NOMO-1 treated with DMSO at 0.1 percent for 48 hours (cell line): ENCODE results near the gene ACBD6.

Experiments used
- DNase-seq: peaks from one replicate; lab custom pipeline; 2025; ENCODE audit not compliant: unreplicated experiment; lab: John Stamatoyannopoulos, UW

Gene ACBD6

GRCh38 chr1:180311011-180311730 is 191.2 kb downstream of the ACBD6 start:
- no peak for DNase-seq

GRCh38 chr1:180310095-180310494 is 192.3 kb downstream of the ACBD6 start:
- DNase-seq: no peak

GRCh38 chr1:180309338-180309737 is 193.0 kb downstream of the ACBD6 start:
- no peak for DNase-seq

GRCh38 chr1:180301135-180301742 is 201.1 kb downstream of the ACBD6 start:
- DNase-seq: no peak

GRCh38 chr1:180299479-180300221 is 202.7 kb downstream of the ACBD6 start:
- no peak for DNase-seq

GRCh38 chr1:180295999-180296398 is 206.4 kb downstream of the ACBD6 start:
- DNase-seq: no peak

GRCh38 chr1:180294711-180295110 is 207.7 kb downstream of the ACBD6 start:
- no peak for DNase-seq

- no peak for DNase-seq
Measured at GRCh38 chr1:180291004-180291403, 211.4 kb downstream of the ACBD6 start.

GRCh38 chr1:180290265-180291001 is 211.9 kb downstream of the ACBD6 start:
- DNase-seq: no peak

- no peak for DNase-seq
Measured at GRCh38 chr1:180288940-180289339, 213.4 kb downstream of the ACBD6 start.

GRCh38 chr1:180287988-180288705 is 214.2 kb downstream of the ACBD6 start:
- DNase-seq: no peak

- no peak for DNase-seq
Measured at GRCh38 chr1:180286417-180286816, 216.0 kb downstream of the ACBD6 start.

GRCh38 chr1:180283098-180283497 is 219.3 kb downstream of the ACBD6 start:
- no peak for DNase-seq

GRCh38 chr1:180282401-180283044 is 219.9 kb downstream of the ACBD6 start:
- DNase-seq: no peak

- no peak for DNase-seq
Measured at GRCh38 chr1:180281490-180281889, 220.9 kb downstream of the ACBD6 start.

GRCh38 chr1:180280617-180281016 is 221.8 kb downstream of the ACBD6 start:
- DNase-seq: no peak

- no peak for DNase-seq
Measured at GRCh38 chr1:180279651-180280050, 222.7 kb downstream of the ACBD6 start.

- DNase-seq: peak; percentile 81
Measured at GRCh38 chr1:180278596-180279395, 223.6 kb downstream of the ACBD6 start.

- no peak for DNase-seq
Measured at GRCh38 chr1:180278194-180278515, 224.2 kb downstream of the ACBD6 start.
